ENCODE measurements around the gene DDX60.
"Not testable (repeated sequence)": the region's sequence is repeated elsewhere in the genome, so short reads cannot be mapped to it uniquely, and the experiment has no call there.

The DDX60 gene

GRCh38 chr4:168318266-168318895 lies at the start of gene DDX60:
Gene DDX60, minus strand, starts transcription at chr4:168318752. Its CDS starts 7,493 bp downstream, at chr4:168311259.
- DNase-seq (ENCODE audit: low read depth in 2 of 2, low spot score in 1 of 2), result peak; percentile 52 to 79

GRCh38 chr4:168367065-168367464 lies 48.5 kb upstream of the DDX60 start:
- no peak for DNase-seq (ENCODE audit: low read depth in 2 of 2, low spot score in 1 of 2)

GRCh38 chr4:168362025-168362401 lies 43.5 kb upstream of the DDX60 start:
- DNase-seq (ENCODE audit: low read depth in 2 of 2, low spot score in 1 of 2), result no peak

- DNase-seq (ENCODE audit: low read depth in 2 of 2, low spot score in 1 of 2), result no peak
Observed at GRCh38 chr4:168361365-168362024, 42.9 kb upstream of the DDX60 start.

- no peak for DNase-seq (ENCODE audit: low read depth in 2 of 2, low spot score in 1 of 2)
Observed at GRCh38 chr4:168360271-168360670, 41.7 kb upstream of the DDX60 start.

- no peak for DNase-seq (ENCODE audit: low read depth in 2 of 2, low spot score in 1 of 2)
Observed at GRCh38 chr4:168357941-168358340, 39.4 kb upstream of the DDX60 start.

GRCh38 chr4:168353746-168354145 lies 35.2 kb upstream of the DDX60 start:
- DNase-seq (ENCODE audit: low read depth in 2 of 2, low spot score in 1 of 2), result no peak

GRCh38 chr4:168337550-168337940 lies 19.0 kb upstream of the DDX60 start:
- DNase-seq (ENCODE audit: low read depth in 2 of 2, low spot score in 1 of 2), result no peak

GRCh38 chr4:168336837-168337549 lies 18.4 kb upstream of the DDX60 start:
- DNase-seq (ENCODE audit: low read depth in 2 of 2, low spot score in 1 of 2), result no peak

- DNase-seq (ENCODE audit: low read depth in 2 of 2, low spot score in 1 of 2), result no peak
Observed at GRCh38 chr4:168335621-168336020, 17.1 kb upstream of the DDX60 start.

- DNase-seq (ENCODE audit: low read depth in 2 of 2, low spot score in 1 of 2), result no peak
Observed at GRCh38 chr4:168334053-168334452, 15.5 kb upstream of the DDX60 start.

GRCh38 chr4:168330575-168330974 lies 12.0 kb upstream of the DDX60 start:
- not testable (repeated sequence) for DNase-seq (ENCODE audit: low read depth in 2 of 2, low spot score in 1 of 2)

- no peak for DNase-seq (ENCODE audit: low read depth in 2 of 2, low spot score in 1 of 2)
Observed at GRCh38 chr4:168325591-168325990, 7.0 kb upstream of the DDX60 start.

GRCh38 chr4:168321006-168321405 lies 2.5 kb upstream of the DDX60 start:
- DNase-seq (ENCODE audit: low read depth in 2 of 2, low spot score in 1 of 2), result no peak

- no peak for DNase-seq (ENCODE audit: low read depth in 2 of 2, low spot score in 1 of 2)
Observed at GRCh38 chr4:168319486-168320019, 1.0 kb upstream of the DDX60 start.

- DNase-seq (ENCODE audit: low read depth in 2 of 2, low spot score in 1 of 2), result no peak
Observed at GRCh38 chr4:168317621-168318020, 931 bp downstream of the DDX60 start.

- DNase-seq (ENCODE audit: low read depth in 2 of 2, low spot score in 1 of 2), result no peak
Observed at GRCh38 chr4:168309781-168310180, 8.8 kb downstream of the DDX60 start.

- DNase-seq (ENCODE audit: low read depth in 2 of 2, low spot score in 1 of 2), result no peak
Observed at GRCh38 chr4:168308912-168309311, 9.6 kb downstream of the DDX60 start.

GRCh38 chr4:168306476-168306875 lies 12.1 kb downstream of the DDX60 start:
- no peak for DNase-seq (ENCODE audit: low read depth in 2 of 2, low spot score in 1 of 2)

- no peak for DNase-seq (ENCODE audit: low read depth in 2 of 2, low spot score in 1 of 2)
Observed at GRCh38 chr4:168304744-168305459, 13.7 kb downstream of the DDX60 start.

- DNase-seq (ENCODE audit: low read depth in 2 of 2, low spot score in 1 of 2), result not testable (repeated sequence)
Observed at GRCh38 chr4:168303430-168303829, 15.1 kb downstream of the DDX60 start.

All from stimulated activated CD8-positive, alpha-beta memory T cell treated with anti-CD3 and anti-CD28 coated beads, Interleukin-4, amount 100 ng/mL, for 1 hour (primary cell).